GM21367 (cell line): Measurements from ENCODE around the gene BRINP1.

Experiments
- ATAC-seq: cut with Tn5 transposase; IDR thresholded peaks from one replicate; pipeline ENCODE4 v1.9.1; 2021; ENCODE audit not compliant: unreplicated experiment

Gene BRINP1

GRCh38 chr9:119148855-119149254 lies 220.4 kb downstream of the BRINP1 start:
- ATAC-seq = no peak

GRCh38 chr9:119137479-119137878 lies 231.8 kb downstream of the BRINP1 start:
- ATAC-seq = no peak

- no peak for ATAC-seq
These were observed 243.2 kb downstream of the BRINP1 start for GRCh38 chr9:119126040-119126439.

GRCh38 chr9:119121899-119122298 lies 247.3 kb downstream of the BRINP1 start:
- ATAC-seq = no peak

GRCh38 chr9:119117409-119117808 lies 251.8 kb downstream of the BRINP1 start:
- no peak for ATAC-seq
